Activated CD8-positive, alpha-beta T cell treated with anti-CD3 and anti-CD28 coated beads for 36 hours (primary cell): ENCODE measurements around the gene EML5. TPM values are rescaled to one million over a fixed set of nuclear protein-coding genes. Genes with fewer than 3 reads are reported as not detected.
"Not testable (repeated sequence)": the region's sequence is repeated elsewhere in the genome, so short reads cannot be mapped to it uniquely, and the experiment has no call there.

ENCODE experiments used
- ATAC-seq: fragments of 200-7000 bp; cut with Tn5 transposase; one replicate; pipeline ENCODE4 v1.10.0; 2021; ENCODE audit warnings: mild to moderate bottlenecking, moderate library complexity
- CTCF ChIA-PET: fragments of 350-600 bp; sonication (Branson Sonifier 250); formaldehyde crosslinking; loops from one replicate; lab custom pipeline; 2021; ENCODE audit warnings: antibody characterized with exemption; lab: Charles Lee
- POLR2A ChIA-PET: fragments of 350-600 bp; sonication (Branson Sonifier 250); formaldehyde crosslinking; loops from one replicate; lab custom pipeline; 2021; ENCODE audit warnings: antibody characterized with exemption; lab: Charles Lee
- DNase-seq: peaks from one replicate; pipeline ENCODE4 v3.0.0-alpha.2; 2020
- H3K27ac Mint-ChIP-seq: one replicate; pipeline ENCODE4 v1.8.0; 2021; ENCODE audit warnings: mild to moderate bottlenecking, mixed read lengths
- H3K27me3 Mint-ChIP-seq: one replicate; pipeline ENCODE4 v1.8.0; 2021; ENCODE audit warnings: mixed read lengths
- H3K36me3 Mint-ChIP-seq: one replicate; pipeline ENCODE4 v1.8.0; 2021; ENCODE audit warnings: low read depth, mixed read lengths
- H3K4me1 Mint-ChIP-seq: one replicate; pipeline ENCODE4 v1.8.0; 2021; ENCODE audit warnings: low read depth, mixed read lengths
- H3K4me3 Mint-ChIP-seq: one replicate; pipeline ENCODE4 v1.8.0; 2021; ENCODE audit warnings: mild to moderate bottlenecking, moderate library complexity, mixed read lengths
- H3K9me3 Mint-ChIP-seq: one replicate; pipeline ENCODE4 v1.8.0; 2021; ENCODE audit warnings: mixed read lengths
- CTCF ChIP-seq: fragments of 200-600 bp; IDR thresholded peaks from one replicate; pipeline ENCODE4 v1.8.0; 2022; ENCODE audit warnings: antibody characterized with exemption, mild to moderate bottlenecking
- intact Hi-C: fragments of 100-400 bp; cut with micrococcal nuclease; formaldehyde crosslinking; loops from one replicate; pipeline ENCODE4 v1.10.0; 2022
- total RNA-seq, 2 experiments: library from RNA; stranded (reverse); gene quantifications; one replicate each; pipeline ENCODE4 v1.2.3, GENCODE V29; 2021

The EML5 gene
- total RNA-seq, 2 experiments from 2014 or later = 2.7 to 3.8 TPM

GRCh38 chr14:88821888-88822287 lies 29.1 kb upstream of the EML5 start:
- no peaks in the 10 kb centered on the region for H3K36me3 Mint-ChIP-seq
- POLR2A ChIA-PET = no interaction called here

GRCh38 chr14:88821378-88821777 lies 28.6 kb upstream of the EML5 start:
- ChIA-PET POLR2A (no interaction called here), CTCF (no interaction called here)
- H3K4me3 Mint-ChIP-seq = no peak overlapping the region
- intact Hi-C loops = no loop called here
- ATAC-seq (no peak), DNase-seq (no peak)
- no peaks in the 10 kb centered on the region for H3K36me3 Mint-ChIP-seq
- TF ChIP-seq CTCF = no peak
- no peaks in the 10 kb centered on the region for H3K9me3 Mint-ChIP-seq
- no peak overlapping the region for H3K27ac Mint-ChIP-seq
- peaks cover 17% of the 10 kb centered on the region for H3K27me3 Mint-ChIP-seq
- H3K4me1 Mint-ChIP-seq = peaks cover 9% of the 10 kb centered on the region

More at GRCh38 chr14:88821888-88822287, 29.1 kb upstream of the EML5 start:
- no peak overlapping the region for H3K27ac Mint-ChIP-seq
- intact Hi-C loops = no loop called here
- CTCF ChIA-PET = no interaction called here
- no peak for ATAC-seq
- TF ChIP-seq CTCF = no peak
- no peak for DNase-seq
- no peaks in the 10 kb centered on the region for H3K9me3 Mint-ChIP-seq
- H3K4me3 Mint-ChIP-seq = no peak overlapping the region
- H3K4me1 Mint-ChIP-seq = peaks cover 9% of the 10 kb centered on the region
- peaks cover 17% of the 10 kb centered on the region for H3K27me3 Mint-ChIP-seq

GRCh38 chr14:88819674-88820073 lies 26.9 kb upstream of the EML5 start:
- peaks cover 21% of the 10 kb centered on the region for H3K27me3 Mint-ChIP-seq
- POLR2A ChIA-PET = interaction anchor here (0.6 to 0.7 kb wide), 2 partner anchors 10 to 860 kb away, joined by 3 read pairs; no protein-coding TSS in a partner anchor
- intact Hi-C loops, DNase-seq, H3K9me3 Mint-ChIP-seq, H3K4me3 Mint-ChIP-seq, H3K36me3 Mint-ChIP-seq, H3K27ac Mint-ChIP-seq, CTCF ChIA-PET, H3K4me1 Mint-ChIP-seq, ATAC-seq: not testable (repeated sequence)

- ChIA-PET POLR2A (no interaction called here), CTCF (no interaction called here)
- ATAC-seq (no peak), DNase-seq (no peak)
- Mint-ChIP-seq H3K27ac (no peak overlapping the region), H3K9me3 (no peaks in the 10 kb centered on the region), H3K4me1 (no peaks in the 10 kb centered on the region), H3K36me3 (no peaks in the 10 kb centered on the region), H3K4me3 (no peak overlapping the region), H3K27me3 (peaks cover 21% of the 10 kb centered on the region)
- intact Hi-C loops = no loop called here
- no peak for TF ChIP-seq CTCF
These were observed 25.3 kb upstream of the EML5 start for GRCh38 chr14:88818018-88818417.

GRCh38 chr14:88815980-88816379 lies 23.2 kb upstream of the EML5 start:
- Mint-ChIP-seq H3K36me3 (no peaks in the 10 kb centered on the region), H3K9me3 (no peaks in the 10 kb centered on the region), H3K4me3 (no peak overlapping the region), H3K27me3 (peaks cover 24% of the 10 kb centered on the region), H3K4me1 (no peaks in the 10 kb centered on the region), H3K27ac (no peak overlapping the region)
- CTCF ChIA-PET = interaction anchor here (0.6 to 0.7 kb wide), 2 partner anchors 23 to 65 kb away, joined by 3 read pairs; partner anchors contain the start of gene EML5
- POLR2A ChIA-PET = interaction anchor here (1.3 kb wide), 1 partner anchor 17 kb away, joined by 4 read pairs; no protein-coding TSS in a partner anchor
- intact Hi-C loops = no loop called here
- ATAC-seq (no peak), DNase-seq (no peak)
- no peak for TF ChIP-seq CTCF
